Subcutaneous adipose tissue (tissue), 4 donors: Measurements from ENCODE around the gene FHOD3. TPM values are rescaled to one million over a fixed set of nuclear protein-coding genes. Genes with fewer than 3 reads are reported as not detected.

ENCODE experiments used
- CTCF ChIP-seq: fragments of 450-650 bp; IDR thresholded peaks from one replicate; pipeline ENCODE4 v1.5.1; 2016; ENCODE audit warnings: low read depth, mild to moderate bottlenecking, control low read depth, antibody characterized with exemption, moderate library complexity
- total RNA-seq, 4 donors: library from RNA; depleted of rRNA; stranded (reverse); fragments of >200 nt; gene quantifications; one replicate each; pipeline ENCODE4 v1.1.0, GENCODE V29; 2016

Gene FHOD3
- total RNA-seq, 4 donors from 2014 or later: 1.5 to 5.4 (median 3.3) TPM

- no peak for TF ChIP-seq CTCF
These were observed 180.3 kb downstream of the FHOD3 start for GRCh38 chr18:36477776-36478175.

GRCh38 chr18:36481201-36481657 is 183.7 kb downstream of the FHOD3 start:
- no peak for TF ChIP-seq CTCF

- no peak for TF ChIP-seq CTCF
These were observed 184.4 kb downstream of the FHOD3 start for GRCh38 chr18:36481935-36482334.

- no peak for TF ChIP-seq CTCF
These were observed 187.1 kb downstream of the FHOD3 start for GRCh38 chr18:36484591-36484990.

- no peak for TF ChIP-seq CTCF
These were observed 188.3 kb downstream of the FHOD3 start for GRCh38 chr18:36485772-36486171.

- no peak for TF ChIP-seq CTCF
These were observed 190.6 kb downstream of the FHOD3 start for GRCh38 chr18:36488131-36488530.

GRCh38 chr18:36490897-36491296 is 193.4 kb downstream of the FHOD3 start:
- TF ChIP-seq CTCF: no peak
